ENCODE measurements around the gene DTX1.

DNA sequence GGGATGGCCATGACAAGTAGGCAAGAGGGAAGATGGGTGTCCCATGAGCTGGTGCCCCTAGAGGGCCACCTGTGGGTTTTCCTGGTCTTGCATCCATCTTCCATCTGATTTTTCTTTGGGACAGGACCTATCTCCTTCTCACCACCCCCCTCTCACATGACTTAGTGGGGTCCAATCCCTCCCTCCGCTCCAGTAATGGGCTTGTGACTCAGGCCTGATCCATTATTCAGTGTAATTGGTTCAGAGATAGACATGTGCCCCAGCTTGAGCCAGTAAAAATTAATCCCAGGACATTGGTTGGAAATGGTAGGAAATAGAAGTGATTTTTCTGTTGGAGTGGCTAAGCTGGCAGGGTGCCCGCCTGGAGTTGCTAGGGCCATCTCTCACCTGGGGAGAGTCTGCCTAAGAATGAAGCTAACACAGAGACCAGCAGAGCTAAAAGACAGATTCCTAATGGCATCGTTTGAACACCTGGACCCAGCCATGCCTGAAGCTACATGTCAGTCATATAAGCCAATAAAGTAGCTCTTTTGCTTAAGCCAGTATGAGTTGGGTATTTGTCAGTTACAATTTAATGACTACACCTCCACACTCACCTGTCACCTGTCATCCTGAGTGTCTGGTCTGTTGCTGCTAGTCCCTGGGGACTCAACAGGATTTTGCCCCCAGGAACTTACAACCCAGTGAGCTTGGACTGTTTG, 64.3 kb downstream of the DTX1 start:
- TF ChIP-seq YY1 (IDR thresholded peaks at IDR 0.05; ENCODE audit: insufficient read depth, insufficient read length) = no peak
- TF ChIP-seq ZNF274 (IDR thresholded peaks at IDR 0.05; ENCODE audit: low read depth, low read length) = no peak

All from NT2/D1 (cell line).